Endodermal cell (in vitro differentiated cells): Measurements from ENCODE around the gene CYP4F3. TPM values are rescaled to one million over a fixed set of nuclear protein-coding genes. Genes with fewer than 3 reads are reported as not detected.

Experiments used
- DNase-seq: peaks from one replicate; pipeline ENCODE4 v3.0.0-alpha.2; 2017
- H3K27ac ChIP-seq: 2 replicates; pipeline ENCODE4 v1.5.1; 2013; ENCODE audit warnings: mild to moderate bottlenecking, low read depth, low read length, moderate library complexity
- H3K27me3 ChIP-seq: 2 replicates; pipeline ENCODE4 v1.6.1; 2013; ENCODE audit warnings: mild to moderate bottlenecking, low read length, moderate library complexity; ENCODE audit not compliant: insufficient read depth, control insufficient read depth, poor library complexity, severe bottlenecking
- H3K36me3 ChIP-seq: 2 replicates; pipeline ENCODE4 v1.7.0; 2013; ENCODE audit warnings: mild to moderate bottlenecking, low read length, moderate library complexity; ENCODE audit not compliant: control insufficient read depth, insufficient read depth
- H3K4me1 ChIP-seq: one replicate; pipeline ENCODE4 v1.7.0; 2013; ENCODE audit warnings: low read length; ENCODE audit not compliant: control insufficient read depth, insufficient read depth
- H3K4me3 ChIP-seq: 2 replicates; pipeline ENCODE4 v1.5.1; 2013; ENCODE audit warnings: mild to moderate bottlenecking, low read length, moderate library complexity
- H3K9ac ChIP-seq: 2 replicates; pipeline ENCODE4 v1.6.1; 2013; ENCODE audit warnings: mild to moderate bottlenecking, low read length, moderate library complexity; ENCODE audit not compliant: poor library complexity, severe bottlenecking; ENCODE audit errors: extremely low read depth
- H3K9me3 ChIP-seq: 2 replicates; pipeline ENCODE4 v1.6.1; 2013; ENCODE audit warnings: mild to moderate bottlenecking, low read length, moderate library complexity; ENCODE audit not compliant: control insufficient read depth
- H3K27ac Mint-ChIP-seq: 2 replicates; pipeline ENCODE4 v1.8.0; 2020; ENCODE audit warnings: mixed read lengths
- H3K27me3 Mint-ChIP-seq: 2 replicates; pipeline ENCODE4 v1.8.0; 2021; ENCODE audit warnings: mild to moderate bottlenecking, mixed read lengths; ENCODE audit not compliant: insufficient read depth
- H3K36me3 Mint-ChIP-seq: 2 replicates; pipeline ENCODE4 v1.8.0; 2020; ENCODE audit warnings: low read depth, mixed read lengths
- H3K4me1 Mint-ChIP-seq: 2 replicates; pipeline ENCODE4 v1.8.0; 2020; ENCODE audit warnings: mixed read lengths
- H3K4me3 Mint-ChIP-seq: 2 replicates; pipeline ENCODE4 v1.8.0; 2020; ENCODE audit warnings: mild to moderate bottlenecking, moderate library complexity, mixed read lengths
- H3K9me3 Mint-ChIP-seq: 2 replicates; pipeline ENCODE4 v1.8.0; 2020; ENCODE audit warnings: mild to moderate bottlenecking, mixed read lengths
- WGBS, 2 experiments: methylation state at CpG; one replicate each; pipeline versions ENCODE4 v1.1.5 to v1.1.7; 2013; ENCODE audit warnings: missing lambda C conversion rate in 2 of 2, mixed read lengths in 1 of 2; ENCODE audit not compliant: insufficient coverage in 1 of 2, insufficient read length in 1 of 2; 5-methylcytosine and 5-hydroxymethylcytosine counted together
- total RNA-seq, 2 donors: library from RNA; stranded (reverse); fragmentation: NEBNext Ultra II Directional in 1 of 2; extraction: Animal tissue kit (Norgen Biotek cat#: 25700) in 1 of 2; gene quantifications; 2 replicates in 1 of 2; 3 replicates in 1 of 2; pipeline ENCODE4 v1.2.1, GENCODE V29; 2021
- TF ChIP-seq, protein P1 (sequence below): fragments of 200-600 bp; sonication (generic); conservative IDR thresholded peaks from 2 replicates; pipeline ENCODE4 v1.5.0; 2021; ENCODE audit warnings: antibody characterized with exemption, mild to moderate bottlenecking

CYP4F3 gene
- total RNA-seq, 2 donors from 2014 or later, result not detected

DNA sequence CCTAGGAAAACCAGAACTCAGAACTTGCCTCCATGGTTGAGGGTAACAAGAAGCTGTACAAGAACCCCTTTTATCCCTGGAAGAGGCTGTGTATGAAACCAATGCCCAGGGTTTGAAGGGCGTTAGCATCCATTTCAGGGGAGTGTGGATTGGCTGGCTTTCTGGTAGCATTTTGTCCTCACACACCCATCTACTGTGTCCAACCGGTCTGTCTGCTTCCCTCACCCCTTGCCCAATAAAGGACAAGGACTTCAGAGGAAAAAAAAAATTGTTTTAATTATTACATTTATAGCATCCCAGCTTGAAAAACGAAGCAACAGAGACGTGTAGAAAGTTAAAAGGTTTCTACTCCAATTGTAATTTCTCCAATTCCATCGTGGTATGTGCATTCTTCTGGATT lies 28.4 kb upstream of the CYP4F3 start:
- WGBS, 2 experiments, result 17 to 25% methylated on average over 1 to 4 of the region's 5 CpGs
- Mint-ChIP-seq H3K36me3 (no peaks in the 10 kb centered on the region), H3K9me3 (peaks cover 94% of the 10 kb centered on the region), H3K27ac (no peak overlapping the region), H3K4me1 (no peaks in the 10 kb centered on the region), H3K27me3 (no peaks in the 10 kb centered on the region), H3K4me3 (no peak overlapping the region)
- Histone ChIP-seq H3K9ac (no peak overlapping the region), H3K36me3 (no peaks in the 10 kb centered on the region), H3K4me3 (no peak overlapping the region), H3K27me3 (no peaks in the 10 kb centered on the region), H3K9me3 (peaks cover 58% of the 10 kb centered on the region), H3K27ac (no peak overlapping the region), H3K4me1 (no peaks in the 10 kb centered on the region)
- no peak for DNase-seq
- TF ChIP-seq, protein P1, sequence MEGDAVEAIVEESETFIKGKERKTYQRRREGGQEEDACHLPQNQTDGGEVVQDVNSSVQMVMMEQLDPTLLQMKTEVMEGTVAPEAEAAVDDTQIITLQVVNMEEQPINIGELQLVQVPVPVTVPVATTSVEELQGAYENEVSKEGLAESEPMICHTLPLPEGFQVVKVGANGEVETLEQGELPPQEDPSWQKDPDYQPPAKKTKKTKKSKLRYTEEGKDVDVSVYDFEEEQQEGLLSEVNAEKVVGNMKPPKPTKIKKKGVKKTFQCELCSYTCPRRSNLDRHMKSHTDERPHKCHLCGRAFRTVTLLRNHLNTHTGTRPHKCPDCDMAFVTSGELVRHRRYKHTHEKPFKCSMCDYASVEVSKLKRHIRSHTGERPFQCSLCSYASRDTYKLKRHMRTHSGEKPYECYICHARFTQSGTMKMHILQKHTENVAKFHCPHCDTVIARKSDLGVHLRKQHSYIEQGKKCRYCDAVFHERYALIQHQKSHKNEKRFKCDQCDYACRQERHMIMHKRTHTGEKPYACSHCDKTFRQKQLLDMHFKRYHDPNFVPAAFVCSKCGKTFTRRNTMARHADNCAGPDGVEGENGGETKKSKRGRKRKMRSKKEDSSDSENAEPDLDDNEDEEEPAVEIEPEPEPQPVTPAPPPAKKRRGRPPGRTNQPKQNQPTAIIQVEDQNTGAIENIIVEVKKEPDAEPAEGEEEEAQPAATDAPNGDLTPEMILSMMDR, result no peak

DNA sequence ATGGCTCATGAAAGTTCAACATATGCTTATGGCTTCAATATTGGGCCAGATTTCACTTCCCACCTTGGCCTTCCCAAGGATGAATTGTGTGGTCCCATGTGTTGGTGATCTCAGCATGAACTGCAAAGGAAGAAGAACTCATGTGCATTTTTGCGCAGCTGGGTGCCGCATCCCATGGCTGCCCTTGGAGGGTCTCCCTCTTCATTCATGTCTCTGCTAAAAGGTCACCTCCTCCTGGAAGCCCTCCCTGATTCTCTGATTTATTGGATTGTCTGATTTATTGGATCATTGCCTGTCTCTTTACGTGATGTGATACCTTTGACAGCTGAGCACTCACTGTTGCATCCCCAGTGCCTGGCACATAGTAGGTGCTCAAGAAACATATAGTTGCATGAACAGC lies 27.4 kb upstream of the CYP4F3 start:
- 88 to 92% methylated on average over 2 to 3 of the region's 3 CpGs for WGBS, 2 experiments
- no peaks in the 10 kb centered on the region for H3K36me3 Mint-ChIP-seq
- Histone ChIP-seq H3K27ac (no peak overlapping the region), H3K9ac (no peak overlapping the region), H3K4me3 (no peak overlapping the region), H3K4me1 (no peaks in the 10 kb centered on the region), H3K27me3 (no peaks in the 10 kb centered on the region), H3K9me3 (peaks cover 68% of the 10 kb centered on the region), H3K36me3 (no peaks in the 10 kb centered on the region)
- H3K4me3 Mint-ChIP-seq, result no peak overlapping the region
- no peak overlapping the region for H3K27ac Mint-ChIP-seq
- peaks cover 95% of the 10 kb centered on the region for H3K9me3 Mint-ChIP-seq
- TF ChIP-seq, protein P1, result no peak
- no peaks in the 10 kb centered on the region for H3K27me3 Mint-ChIP-seq
- DNase-seq, result no peak
- no peaks in the 10 kb centered on the region for H3K4me1 Mint-ChIP-seq

DNA sequence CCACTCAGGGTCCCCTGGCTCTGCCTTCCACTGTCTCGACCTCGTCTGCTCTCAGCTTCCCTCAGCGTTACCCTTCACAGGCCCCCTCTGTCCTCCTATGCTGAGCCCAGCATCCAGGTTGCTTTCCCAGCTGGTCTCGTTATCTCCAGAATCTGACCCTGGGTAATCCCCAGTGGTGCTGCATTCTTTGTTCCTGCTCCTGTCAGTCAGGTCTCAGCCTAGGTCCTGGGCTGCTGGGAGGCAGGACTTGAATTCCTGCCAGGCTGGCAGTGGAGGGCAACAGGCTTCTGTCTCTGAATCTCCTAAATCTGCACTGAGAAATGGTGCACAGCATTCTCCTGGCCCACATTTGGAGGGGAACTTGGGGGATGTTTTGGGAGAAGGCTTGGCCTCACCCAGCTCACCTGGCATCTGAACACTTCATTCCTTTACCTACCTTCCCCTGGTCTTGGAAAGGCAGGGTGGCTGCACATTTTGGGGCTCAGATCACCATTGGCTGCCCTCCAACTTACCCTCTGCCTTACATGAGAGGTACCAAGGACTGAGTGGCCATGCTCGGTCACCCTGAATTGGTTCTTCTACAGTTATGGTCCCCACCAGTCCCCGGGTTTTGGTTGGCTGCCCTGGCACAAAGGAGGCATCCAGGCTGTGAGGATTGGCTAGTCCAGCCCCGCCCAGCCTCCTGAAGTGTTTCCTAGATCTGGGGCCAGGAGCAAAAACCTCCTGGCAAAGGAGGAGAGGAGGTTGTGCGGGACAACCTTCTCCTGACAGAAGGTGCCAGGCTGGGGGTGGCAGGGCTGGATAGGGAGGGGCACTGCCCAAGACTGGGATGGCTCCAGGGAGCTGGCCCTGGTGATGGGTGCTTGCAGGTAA lies 26.0 kb upstream of the CYP4F3 start, which contains the start of gene CYP4F8:
TSS of gene CYP4F8 (plus strand) at position 712 of the 873 bp plus-strand sequence. CDS start 399 bp downstream, outside the sequence.
- Mint-ChIP-seq H3K27me3 (no peaks in the 10 kb centered on the region), H3K36me3 (peaks cover 2% of the 10 kb centered on the region), H3K4me3 (no peak within 1 kb of the TSS), H3K4me1 (no peaks in the 10 kb centered on the region), H3K9me3 (peaks cover 99% of the 10 kb centered on the region), H3K27ac (no peak within 1 kb of the TSS)
- Histone ChIP-seq H3K4me1 (no peaks in the 10 kb centered on the region), H3K27me3 (no peaks in the 10 kb centered on the region), H3K36me3 (no peaks in the 10 kb centered on the region), H3K27ac (no peak within 1 kb of the TSS), H3K4me3 (no peak within 1 kb of the TSS), H3K9me3 (peaks cover 77% of the 10 kb centered on the region), H3K9ac (no peak within 1 kb of the TSS)
- WGBS, 2 experiments, result 57% methylated on average over 8 of the region's 8 CpGs
- TF ChIP-seq, protein P1, result no peak
- no peak for DNase-seq
